ENCODE results near the gene MBD5.

Gene MBD5

DNA sequence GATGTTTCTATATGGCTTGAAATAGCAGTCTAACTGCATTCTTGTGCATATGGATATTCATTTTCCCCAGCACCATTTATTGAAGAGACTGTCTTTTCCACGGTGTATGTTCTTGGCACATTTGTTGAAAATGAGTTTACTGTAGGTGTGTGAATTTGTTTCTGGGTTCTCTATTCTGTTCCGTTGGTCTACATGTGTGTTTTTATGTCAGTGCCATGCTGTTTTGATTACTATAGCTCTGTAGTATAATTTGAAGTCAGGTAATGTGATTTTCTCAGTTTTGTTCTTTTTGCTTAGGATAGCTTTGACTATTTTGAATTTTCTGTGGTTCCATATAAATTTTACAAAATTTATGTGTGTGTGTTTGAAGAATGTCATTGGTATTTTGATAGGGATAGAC, 201.0 kb downstream of the MBD5 start:
- Histone ChIP-seq H2BK15ac (ENCODE audit: low read length) (no peak overlapping the region), H3K79me1 (ENCODE audit: low read depth, low read length) (no peaks in the 10 kb centered on the region), H3K4me2 (ENCODE audit: insufficient read depth, low read length, poor library complexity, severe bottlenecking) (no peak overlapping the region), H3K14ac (ENCODE audit: low read length) (no peak overlapping the region), H2AK5ac (ENCODE audit: low read depth, low read length) (no peak overlapping the region), H3K27ac (replicated peaks; ENCODE audit: low read length) (no peak overlapping the region), H3K23ac (ENCODE audit: low read depth, low read length, poor library complexity) (no peak overlapping the region), H3K4me1 (ENCODE audit: control insufficient read depth in 2 of 2, insufficient read depth in 1 of 2, low read depth in 1 of 2, low read length in 2 of 2) (no peaks in the 10 kb centered on the region), H2AFZ (ENCODE audit: low read length) (no peak overlapping the region), H2BK120ac (ENCODE audit: low read depth, low read length) (no peak overlapping the region), H4K91ac (ENCODE audit: low read depth, low read length, poor library complexity) (no peak overlapping the region), H3K4ac (ENCODE audit: low read length) (no peak overlapping the region), H2BK12ac (ENCODE audit: low read length) (no peak overlapping the region), H3K4me3 (ENCODE audit: low read length in 2 of 2) (no peak overlapping the region), H2BK5ac (ENCODE audit: low read length) (no peak overlapping the region), H3K9me3 (replicated peaks in 1 of 2; ENCODE audit: control insufficient read depth in 2 of 2, insufficient read depth in 1 of 2, low read depth in 1 of 2, low read length in 2 of 2) (peaks cover 0 to 8% of the 10 kb centered on the region in 2 donors), H3K9ac (ENCODE audit: low read depth, low read length, poor library complexity) (no peak overlapping the region), H3K36me3 (replicated peaks in 1 of 2; ENCODE audit: control insufficient read depth in 2 of 2, insufficient read depth in 2 of 2, low read length in 2 of 2) (no peaks in the 10 kb centered on the region), H4K8ac (ENCODE audit: low read depth, low read length) (no peak overlapping the region), H3K27me3 (ENCODE audit: control insufficient read depth in 3 of 3, insufficient read depth in 3 of 3, low read depth in 1 of 3, low read length in 3 of 3) (no peaks in the 10 kb centered on the region), H3K18ac (ENCODE audit: low read length) (no peak overlapping the region)
- no peak for DNase-seq (ENCODE audit: low spot score)
- no CpG with 5 or more reads among the region's 2 CpGs for WGBS, 2 donors (ENCODE audit: extremely low coverage in 2 of 2, insufficient read length in 2 of 2, insufficient replicate concordance in 1 of 2)

DNA sequence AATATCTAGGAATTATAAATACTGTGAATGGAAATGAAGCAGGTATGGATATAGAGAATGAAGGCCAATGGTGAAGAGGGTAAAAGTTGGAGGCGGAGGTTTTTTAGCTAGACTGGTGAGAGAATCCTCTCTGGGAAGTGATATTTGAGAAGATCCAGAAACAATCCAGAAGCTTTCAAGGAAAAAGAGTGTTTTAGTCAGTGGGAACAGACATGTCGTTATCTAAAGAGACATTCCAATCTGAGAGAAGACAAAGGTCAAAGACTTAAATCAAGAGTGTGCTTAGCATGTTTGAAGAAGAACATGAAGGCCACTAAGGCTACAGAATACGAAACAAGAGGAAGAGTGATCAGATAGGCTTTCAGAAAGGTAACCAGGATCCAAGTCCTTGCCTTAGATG, 211.0 kb downstream of the MBD5 start:
- no peak overlapping the region for H3K18ac ChIP-seq (ENCODE audit: low read length)
- H4K8ac ChIP-seq (ENCODE audit: low read depth, low read length), result no peak overlapping the region
- no CpG with 5 or more reads among the region's 3 CpGs for WGBS, 2 donors (ENCODE audit: extremely low coverage in 2 of 2, insufficient read length in 2 of 2, insufficient replicate concordance in 1 of 2)
- no peak overlapping the region for H3K4me3 ChIP-seq (ENCODE audit: low read length in 2 of 2)
- no peak overlapping the region for H2BK15ac ChIP-seq (ENCODE audit: low read length)
- H2AK5ac ChIP-seq (ENCODE audit: low read depth, low read length), result no peak overlapping the region
- H3K36me3 ChIP-seq (replicated peaks in 1 of 2; ENCODE audit: control insufficient read depth in 2 of 2, insufficient read depth in 2 of 2, low read length in 2 of 2), result peaks cover 0 to 5% of the 10 kb centered on the region in 2 donors
- H3K27me3 ChIP-seq (ENCODE audit: control insufficient read depth in 3 of 3, insufficient read depth in 3 of 3, low read depth in 1 of 3, low read length in 3 of 3), result no peaks in the 10 kb centered on the region
- no peak overlapping the region for H3K14ac ChIP-seq (ENCODE audit: low read length)
- H3K4ac ChIP-seq (ENCODE audit: low read length), result no peak overlapping the region
- H3K9me3 ChIP-seq (replicated peaks in 1 of 2; ENCODE audit: control insufficient read depth in 2 of 2, insufficient read depth in 1 of 2, low read depth in 1 of 2, low read length in 2 of 2), result peaks cover 0 to 17% of the 10 kb centered on the region in 2 donors
- H4K91ac ChIP-seq (ENCODE audit: low read depth, low read length, poor library complexity), result no peak overlapping the region
- DNase-seq (ENCODE audit: low spot score), result no peak
- H3K4me2 ChIP-seq (ENCODE audit: insufficient read depth, low read length, poor library complexity, severe bottlenecking), result no peak overlapping the region
- H2AFZ ChIP-seq (ENCODE audit: low read length), result no peak overlapping the region
- H2BK120ac ChIP-seq (ENCODE audit: low read depth, low read length), result no peak overlapping the region
- no peaks in the 10 kb centered on the region for H3K79me1 ChIP-seq (ENCODE audit: low read depth, low read length)
- no peaks in the 10 kb centered on the region for H3K4me1 ChIP-seq (ENCODE audit: control insufficient read depth in 2 of 2, insufficient read depth in 1 of 2, low read depth in 1 of 2, low read length in 2 of 2)
- no peak overlapping the region for H3K23ac ChIP-seq (ENCODE audit: low read depth, low read length, poor library complexity)
- no peak overlapping the region for H2BK12ac ChIP-seq (ENCODE audit: low read length)
- no peak overlapping the region for H3K9ac ChIP-seq (ENCODE audit: low read depth, low read length, poor library complexity)
- H3K27ac ChIP-seq (replicated peaks; ENCODE audit: low read length), result no peak overlapping the region
- H2BK5ac ChIP-seq (ENCODE audit: low read length), result no peak overlapping the region

DNA sequence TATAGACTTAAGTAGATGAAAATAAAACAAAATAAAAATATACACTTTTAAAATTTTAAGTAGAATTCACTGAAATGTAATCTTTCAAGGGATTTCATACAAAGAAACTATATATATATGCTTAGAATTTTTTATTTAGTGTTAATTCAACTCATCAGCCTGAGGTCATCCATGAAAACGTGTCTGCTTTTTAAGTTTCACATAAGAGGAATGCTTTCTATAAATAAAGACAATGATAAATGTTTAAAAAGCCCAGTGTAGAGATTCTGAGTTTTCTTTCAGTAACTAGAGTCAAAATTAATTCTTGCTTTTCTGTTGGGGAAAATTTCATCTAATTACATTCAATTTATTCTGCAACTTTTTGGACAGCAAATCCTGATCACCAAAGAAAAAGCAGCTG, 213.3 kb downstream of the MBD5 start:
- H4K91ac ChIP-seq (ENCODE audit: low read depth, low read length, poor library complexity), result no peak overlapping the region
- H3K9me3 ChIP-seq (replicated peaks in 1 of 2; ENCODE audit: control insufficient read depth in 2 of 2, insufficient read depth in 1 of 2, low read depth in 1 of 2, low read length in 2 of 2), result peaks cover 0 to 28% of the 10 kb centered on the region in 2 donors
- no peaks in the 10 kb centered on the region for H3K79me1 ChIP-seq (ENCODE audit: low read depth, low read length)
- peaks cover 2 to 16% of the 10 kb centered on the region in 2 donors for H3K36me3 ChIP-seq (replicated peaks in 1 of 2; ENCODE audit: control insufficient read depth in 2 of 2, insufficient read depth in 2 of 2, low read length in 2 of 2)
- no peak for DNase-seq (ENCODE audit: low spot score)
- H3K14ac ChIP-seq (ENCODE audit: low read length), result no peak overlapping the region
- H3K4me1 ChIP-seq (ENCODE audit: control insufficient read depth in 2 of 2, insufficient read depth in 1 of 2, low read depth in 1 of 2, low read length in 2 of 2), result no peaks in the 10 kb centered on the region
- H3K27ac ChIP-seq (replicated peaks; ENCODE audit: low read length), result no peak overlapping the region
- no peak overlapping the region for H3K18ac ChIP-seq (ENCODE audit: low read length)
- no peak overlapping the region for H2AFZ ChIP-seq (ENCODE audit: low read length)
- no peak overlapping the region for H3K4me2 ChIP-seq (ENCODE audit: insufficient read depth, low read length, poor library complexity, severe bottlenecking)
- no peak overlapping the region for H3K9ac ChIP-seq (ENCODE audit: low read depth, low read length, poor library complexity)
- H3K4me3 ChIP-seq (ENCODE audit: low read length in 2 of 2), result no peak overlapping the region
- no peak overlapping the region for H2BK120ac ChIP-seq (ENCODE audit: low read depth, low read length)
- no peaks in the 10 kb centered on the region for H3K27me3 ChIP-seq (ENCODE audit: control insufficient read depth in 3 of 3, insufficient read depth in 3 of 3, low read depth in 1 of 3, low read length in 3 of 3)
- H3K23ac ChIP-seq (ENCODE audit: low read depth, low read length, poor library complexity), result no peak overlapping the region
- H2AK5ac ChIP-seq (ENCODE audit: low read depth, low read length), result no peak overlapping the region
- no peak overlapping the region for H2BK15ac ChIP-seq (ENCODE audit: low read length)
- H3K4ac ChIP-seq (ENCODE audit: low read length), result no peak overlapping the region
- no CpG with 5 or more reads among the region's 1 CpG for WGBS, 2 donors (ENCODE audit: extremely low coverage in 2 of 2, insufficient read length in 2 of 2, insufficient replicate concordance in 1 of 2)
- no peak overlapping the region for H2BK12ac ChIP-seq (ENCODE audit: low read length)
- H4K8ac ChIP-seq (ENCODE audit: low read depth, low read length), result no peak overlapping the region
- no peak overlapping the region for H2BK5ac ChIP-seq (ENCODE audit: low read length)

DNA sequence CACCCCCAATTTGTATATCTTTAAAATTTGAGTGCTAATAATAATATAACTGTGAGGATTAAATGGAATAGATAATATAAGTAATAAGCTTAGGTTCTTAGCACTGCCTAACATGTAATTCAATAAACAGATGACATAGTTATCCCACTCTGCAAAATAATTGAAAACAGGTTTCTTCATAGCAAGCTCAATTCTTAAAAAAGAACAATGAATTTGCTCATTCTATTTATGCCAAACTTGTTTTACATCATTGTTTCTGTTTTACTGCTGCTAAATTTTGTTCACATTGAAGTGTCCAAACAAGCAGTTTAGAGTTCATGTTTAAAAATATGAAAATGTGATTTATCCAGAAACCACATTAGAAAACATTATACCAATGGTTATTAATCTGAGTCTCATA, 217.0 kb downstream of the MBD5 start:
- H2BK120ac ChIP-seq (ENCODE audit: low read depth, low read length), result no peak overlapping the region

More for the DNA sequence above, 217.0 kb downstream of the MBD5 start:
- no peak for DNase-seq (ENCODE audit: low spot score)
- Histone ChIP-seq H3K27ac (replicated peaks; ENCODE audit: low read length) (no peak overlapping the region), H2AK5ac (ENCODE audit: low read depth, low read length) (no peak overlapping the region), H4K8ac (ENCODE audit: low read depth, low read length) (no peak overlapping the region), H2AFZ (ENCODE audit: low read length) (no peak overlapping the region), H3K36me3 (replicated peaks in 1 of 2; ENCODE audit: control insufficient read depth in 2 of 2, insufficient read depth in 2 of 2, low read length in 2 of 2) (peaks cover 2 to 21% of the 10 kb centered on the region in 2 donors), H2BK12ac (ENCODE audit: low read length) (no peak overlapping the region), H3K4me1 (ENCODE audit: control insufficient read depth in 2 of 2, insufficient read depth in 1 of 2, low read depth in 1 of 2, low read length in 2 of 2) (no peaks in the 10 kb centered on the region), H3K9ac (ENCODE audit: low read depth, low read length, poor library complexity) (no peak overlapping the region), H3K4ac (ENCODE audit: low read length) (no peak overlapping the region), H3K27me3 (ENCODE audit: control insufficient read depth in 3 of 3, insufficient read depth in 3 of 3, low read depth in 1 of 3, low read length in 3 of 3) (no peaks in the 10 kb centered on the region), H2BK5ac (ENCODE audit: low read length) (no peak overlapping the region), H4K91ac (ENCODE audit: low read depth, low read length, poor library complexity) (no peak overlapping the region), H3K18ac (ENCODE audit: low read length) (no peak overlapping the region), H3K9me3 (replicated peaks in 1 of 2; ENCODE audit: control insufficient read depth in 2 of 2, insufficient read depth in 1 of 2, low read depth in 1 of 2, low read length in 2 of 2) (peaks cover 0 to 22% of the 10 kb centered on the region in 2 donors), H3K14ac (ENCODE audit: low read length) (no peak overlapping the region), H3K23ac (ENCODE audit: low read depth, low read length, poor library complexity) (no peak overlapping the region), H3K4me3 (ENCODE audit: low read length in 2 of 2) (no peak overlapping the region), H3K79me1 (ENCODE audit: low read depth, low read length) (no peaks in the 10 kb centered on the region), H2BK15ac (ENCODE audit: low read length) (no peak overlapping the region), H3K4me2 (ENCODE audit: insufficient read depth, low read length, poor library complexity, severe bottlenecking) (no peak overlapping the region)
